PC-3 (cell line): ENCODE measurements around the gene MAD1L1.

Source experiments
- EZH2 ChIP-seq: fragments of 300-600 bp; sonication (generic); IDR thresholded peaks from one replicate; pipeline ENCODE4 v1.6.1; 2017; ENCODE audit warnings: antibody characterized with exemption, mild to moderate bottlenecking, low read length; ENCODE audit not compliant: unreplicated experiment
- EZH2phosphoT487 ChIP-seq: fragments of 300-600 bp; sonication (generic); IDR thresholded peaks from 2 replicates; pipeline ENCODE4 v1.6.1; 2018; ENCODE audit warnings: mild to moderate bottlenecking, antibody characterized with exemption, low read length, borderline replicate concordance
- TF ChIP-seq, protein P1 (sequence below): fragments of 300-600 bp; sonication (generic); conservative IDR thresholded peaks from 2 replicates; pipeline ENCODE4 v1.5.1; 2017; ENCODE audit warnings: antibody characterized with exemption, low read depth, mild to moderate bottlenecking, low read length

DNA sequence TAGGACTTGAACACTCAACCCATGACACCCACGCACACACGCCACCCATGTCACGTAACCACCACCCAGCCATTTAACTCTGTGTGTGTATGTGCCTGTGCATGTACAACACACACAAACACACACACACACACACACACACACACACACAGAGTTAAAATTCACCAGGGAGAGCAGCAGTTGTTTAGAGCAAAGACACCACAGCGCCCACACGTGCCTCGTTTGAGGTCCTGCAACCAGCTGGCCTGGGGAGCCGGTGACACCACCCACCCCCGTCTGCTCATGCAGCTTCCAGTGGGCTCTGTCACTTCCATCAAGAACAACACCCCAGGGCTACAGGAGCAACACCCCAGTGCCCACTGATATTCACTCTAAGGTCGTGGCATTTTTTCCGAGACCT lies 465.2 kb downstream of the MAD1L1 start:
- TF ChIP-seq, protein P1, sequence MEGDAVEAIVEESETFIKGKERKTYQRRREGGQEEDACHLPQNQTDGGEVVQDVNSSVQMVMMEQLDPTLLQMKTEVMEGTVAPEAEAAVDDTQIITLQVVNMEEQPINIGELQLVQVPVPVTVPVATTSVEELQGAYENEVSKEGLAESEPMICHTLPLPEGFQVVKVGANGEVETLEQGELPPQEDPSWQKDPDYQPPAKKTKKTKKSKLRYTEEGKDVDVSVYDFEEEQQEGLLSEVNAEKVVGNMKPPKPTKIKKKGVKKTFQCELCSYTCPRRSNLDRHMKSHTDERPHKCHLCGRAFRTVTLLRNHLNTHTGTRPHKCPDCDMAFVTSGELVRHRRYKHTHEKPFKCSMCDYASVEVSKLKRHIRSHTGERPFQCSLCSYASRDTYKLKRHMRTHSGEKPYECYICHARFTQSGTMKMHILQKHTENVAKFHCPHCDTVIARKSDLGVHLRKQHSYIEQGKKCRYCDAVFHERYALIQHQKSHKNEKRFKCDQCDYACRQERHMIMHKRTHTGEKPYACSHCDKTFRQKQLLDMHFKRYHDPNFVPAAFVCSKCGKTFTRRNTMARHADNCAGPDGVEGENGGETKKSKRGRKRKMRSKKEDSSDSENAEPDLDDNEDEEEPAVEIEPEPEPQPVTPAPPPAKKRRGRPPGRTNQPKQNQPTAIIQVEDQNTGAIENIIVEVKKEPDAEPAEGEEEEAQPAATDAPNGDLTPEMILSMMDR, result no peak
- TF ChIP-seq EZH2, result no peak
- TF ChIP-seq EZH2phosphoT487, result no peak
